ENCODE results near the gene PCMT1.
"Not testable (repeated sequence)": the region's sequence is repeated elsewhere in the genome, so short reads cannot be mapped to it uniquely, and the experiment has no call there.

Gene PCMT1

DNA sequence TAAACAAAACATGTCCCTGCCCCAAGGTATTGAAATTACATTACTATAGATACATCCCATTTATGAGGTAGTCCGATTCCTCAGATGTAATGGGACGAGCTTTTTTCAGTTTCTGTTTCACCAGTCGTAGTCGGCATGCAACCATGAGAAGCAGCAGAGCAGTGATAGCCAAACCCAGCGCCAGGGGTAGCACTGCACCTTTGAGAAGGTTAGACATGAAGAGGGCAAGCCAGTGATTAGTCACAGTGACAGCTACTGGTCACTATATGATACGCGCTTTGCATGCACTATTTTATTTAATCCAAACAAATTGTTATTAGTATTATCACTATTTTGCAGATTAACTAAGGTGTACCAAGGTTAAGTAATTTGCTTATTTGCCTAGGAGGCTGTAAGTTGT, 71.0 kb downstream of the PCMT1 start:
- no peak for DNase-seq (ENCODE audit: low read depth)

DNA sequence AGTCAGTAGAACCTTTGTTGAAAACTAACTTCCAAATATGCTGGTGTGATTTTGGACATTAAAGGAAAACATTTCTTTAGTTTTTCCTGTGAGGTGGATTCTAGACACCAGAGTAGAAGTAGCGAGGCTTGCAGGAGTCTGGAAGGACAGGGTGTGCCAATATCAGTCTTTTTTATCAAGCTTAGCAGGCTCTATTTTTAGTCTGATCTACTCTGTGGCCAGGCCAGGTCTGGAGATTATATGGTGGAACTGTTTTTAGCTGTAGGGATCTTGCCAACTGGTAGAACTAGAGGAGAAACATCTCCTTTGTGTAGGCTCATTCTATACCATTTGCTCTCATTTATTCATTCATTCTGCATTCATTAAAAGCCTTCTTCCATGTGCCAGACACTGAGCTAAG, 72.0 kb downstream of the PCMT1 start:
- no peak for DNase-seq (ENCODE audit: low read depth)

- no peak for DNase-seq (ENCODE audit: low read depth)
Measured at GRCh38 chr6:149823013-149823412, 73.5 kb downstream of the PCMT1 start.

DNA sequence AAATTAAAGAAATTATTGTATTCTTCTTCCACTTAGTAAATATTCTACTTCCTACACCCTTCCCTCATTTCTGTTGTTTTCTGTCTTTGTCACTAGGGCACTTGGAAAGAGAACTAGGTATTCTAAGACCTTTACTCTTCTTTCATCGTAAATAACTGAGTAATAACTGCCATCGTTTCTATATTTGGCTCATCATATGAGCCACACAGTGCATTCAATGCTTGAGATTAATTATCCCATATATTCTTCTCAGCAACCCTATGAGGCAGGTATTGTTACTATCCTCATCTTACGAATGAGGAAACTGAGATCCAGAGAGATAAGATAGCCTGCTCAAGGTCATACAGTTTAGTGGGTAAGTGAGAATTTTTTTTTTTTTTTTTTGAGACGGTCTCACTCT, 75.8 kb downstream of the PCMT1 start:
- DNase-seq (ENCODE audit: low read depth), result no peak

- DNase-seq (ENCODE audit: low read depth), result peak; percentile 49
Measured at GRCh38 chr6:149830731-149831307, 81.3 kb downstream of the PCMT1 start.

DNA sequence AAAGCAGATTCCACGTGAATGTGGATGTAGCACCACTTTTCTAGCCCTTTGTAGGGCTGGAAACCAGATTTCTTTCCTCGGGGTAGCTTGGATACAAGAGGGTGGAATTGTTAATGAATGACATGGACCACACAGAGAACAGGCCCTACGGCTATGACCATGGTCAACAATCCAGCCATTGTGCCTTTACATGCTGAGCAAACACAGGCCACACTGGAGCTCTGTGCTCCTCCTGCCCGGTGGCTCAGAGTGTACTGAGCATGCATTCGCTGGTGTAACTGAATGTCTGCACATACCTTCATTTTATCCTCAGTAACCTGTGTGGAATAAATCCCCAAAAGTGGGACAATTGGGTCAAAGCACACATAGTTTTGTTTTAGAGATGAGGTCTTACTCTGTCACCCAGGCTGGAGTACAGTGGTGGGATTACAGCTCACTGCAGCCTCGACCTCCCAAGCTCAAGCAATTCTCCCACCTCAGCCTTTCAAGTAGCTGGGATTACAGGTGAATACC, 81.8 kb downstream of the PCMT1 start:
- no peak for DNase-seq (ENCODE audit: low read depth)

- DNase-seq (ENCODE audit: low read depth), result no peak
Measured at GRCh38 chr6:149833651-149834050, 84.1 kb downstream of the PCMT1 start.

GRCh38 chr6:149834513-149835481, 85.3 kb downstream of the PCMT1 start:
- peak; percentile 62 for DNase-seq (ENCODE audit: low read depth)

DNA sequence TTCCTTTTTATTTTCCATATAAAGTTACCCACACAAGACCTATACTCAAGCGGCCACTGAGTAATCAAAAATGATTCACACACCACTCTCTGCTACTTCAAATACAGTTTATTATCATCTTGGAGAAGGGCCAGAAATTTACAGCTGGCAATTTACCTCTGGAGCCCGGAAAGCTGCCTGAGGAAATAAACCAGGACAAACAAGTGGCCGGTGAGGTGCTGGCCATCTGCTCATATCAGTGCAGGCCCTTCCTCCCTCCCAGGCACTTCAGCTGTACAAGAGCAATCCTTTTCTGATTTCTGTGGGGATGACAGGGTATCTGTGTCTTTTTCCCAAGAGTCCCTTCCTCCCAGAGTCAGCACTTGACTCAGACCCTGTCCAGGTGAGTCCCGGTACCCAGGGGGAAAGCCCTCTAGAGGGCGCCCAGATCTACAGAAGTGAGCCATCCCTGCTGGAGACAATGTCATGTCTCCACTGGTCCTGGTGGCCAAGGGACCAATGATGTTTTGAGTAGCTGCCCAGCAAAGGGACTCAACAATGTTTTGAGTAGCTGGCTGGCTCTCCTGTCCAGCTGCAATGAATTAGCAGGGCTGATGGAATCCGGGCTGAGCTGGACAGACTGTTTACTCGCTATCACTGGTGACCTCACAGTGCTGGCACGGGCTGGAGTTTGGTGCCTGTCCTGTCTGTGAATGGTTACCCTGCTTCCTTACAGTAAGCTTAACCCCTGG, 91.0 kb downstream of the PCMT1 start:
- DNase-seq (ENCODE audit: low read depth), result no peak

DNA sequence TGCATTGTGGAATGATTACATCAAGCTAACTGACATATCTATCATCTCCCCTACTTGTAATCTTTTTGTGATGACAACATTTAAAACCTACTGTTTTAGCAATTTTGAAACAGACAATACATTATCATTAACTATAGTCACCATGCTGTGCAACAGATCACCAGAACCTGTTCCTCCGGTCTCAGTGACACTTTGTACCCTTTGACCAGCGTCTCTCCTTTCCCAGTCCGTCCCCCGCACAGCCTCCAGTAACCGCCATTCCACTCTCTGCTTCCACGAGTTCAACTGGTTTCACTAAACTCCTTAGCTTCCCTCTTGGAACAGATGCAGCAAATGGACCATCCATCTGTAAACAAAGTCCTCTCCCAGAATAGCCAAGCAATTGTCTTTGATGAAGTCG, 92.8 kb downstream of the PCMT1 start:
- no peak for DNase-seq (ENCODE audit: low read depth)

DNA sequence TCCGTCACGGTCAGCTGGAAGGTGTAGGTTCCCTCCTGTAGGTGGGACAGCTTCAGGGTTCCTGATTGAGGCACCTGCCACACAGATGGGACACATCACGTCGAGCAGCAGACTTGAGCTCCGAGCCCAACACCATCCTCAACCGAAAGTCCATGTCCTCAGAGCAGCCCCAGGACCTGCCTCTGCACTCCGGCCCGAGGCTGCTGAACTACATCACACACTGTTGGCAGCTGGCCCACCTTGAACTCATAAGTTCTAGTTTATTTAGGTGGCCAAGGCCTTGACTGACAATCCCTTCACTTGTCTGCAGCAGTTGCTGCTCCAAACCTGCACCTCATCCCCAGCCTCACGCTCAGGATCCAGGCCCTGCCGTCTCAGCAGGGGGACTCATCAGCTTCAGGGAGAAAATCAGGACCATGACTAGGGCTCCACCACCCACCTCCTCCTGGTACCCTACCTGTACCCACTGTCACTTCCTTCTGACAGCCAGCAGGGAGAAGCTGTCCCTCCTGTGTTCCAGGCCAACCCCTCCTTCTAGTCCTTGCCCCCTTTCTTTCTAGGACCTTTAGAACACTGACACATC, 93.6 kb downstream of the PCMT1 start:
- DNase-seq (ENCODE audit: low read depth), result no peak

DNA sequence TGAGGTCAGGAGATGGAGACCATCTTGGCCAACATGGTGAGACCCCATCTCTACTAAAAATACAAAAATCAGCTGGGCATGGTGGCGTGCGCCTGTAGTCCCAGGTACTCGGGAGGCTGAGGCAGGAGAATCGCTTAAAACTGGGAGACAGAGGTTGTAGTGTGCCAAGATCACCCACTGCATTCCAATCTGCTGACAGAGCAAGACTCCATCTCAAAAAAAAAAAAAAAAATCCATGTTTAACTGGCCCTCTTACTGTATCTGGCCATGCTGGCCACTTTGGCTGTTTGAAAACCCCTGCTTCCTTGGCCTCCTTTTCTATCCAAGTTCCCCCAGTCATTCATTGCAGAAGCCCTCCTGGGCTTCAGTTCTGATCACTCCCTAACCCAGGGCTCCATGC, 94.5 kb downstream of the PCMT1 start:
- not testable (repeated sequence) for DNase-seq (ENCODE audit: low read depth)

DNA sequence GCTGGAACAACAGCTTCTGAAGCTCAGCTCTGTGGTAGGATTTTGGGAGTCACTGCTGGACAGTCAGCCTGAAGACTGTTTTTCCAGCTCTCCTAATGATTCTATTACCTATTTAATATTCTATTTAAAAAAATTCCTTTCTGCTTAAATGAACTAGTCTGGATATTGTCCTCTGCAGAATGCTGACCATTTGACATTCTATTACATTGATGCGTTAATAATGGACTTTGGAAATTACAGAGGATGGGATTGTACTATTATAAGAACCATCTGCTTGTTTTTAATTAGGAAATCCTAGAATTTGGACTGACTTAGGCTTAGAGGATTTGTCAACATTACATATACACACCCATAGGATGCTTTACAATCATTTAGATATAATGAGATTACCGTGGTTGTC, 94.9 kb downstream of the PCMT1 start:
- DNase-seq (ENCODE audit: low read depth), result no peak

DNA sequence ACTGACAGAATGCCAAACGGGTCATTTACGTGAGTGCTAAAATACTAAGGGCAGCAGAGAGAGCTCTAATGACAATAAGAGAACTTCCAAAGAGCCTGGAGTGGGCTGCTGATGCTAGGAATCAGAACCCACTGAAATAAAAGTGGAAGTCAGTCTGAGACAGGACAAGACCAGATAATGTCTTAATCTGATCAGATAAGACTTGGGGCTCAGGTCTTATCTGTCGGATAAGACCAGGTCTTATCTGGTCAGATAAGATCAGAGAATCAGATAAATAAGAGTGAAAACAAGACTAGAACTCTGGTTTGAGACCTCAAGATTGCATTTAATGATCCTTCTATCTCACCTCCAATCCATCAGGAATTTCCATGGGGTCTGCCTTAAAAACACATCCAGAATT, 96.0 kb downstream of the PCMT1 start:
- no peak for DNase-seq (ENCODE audit: low read depth)

DNA sequence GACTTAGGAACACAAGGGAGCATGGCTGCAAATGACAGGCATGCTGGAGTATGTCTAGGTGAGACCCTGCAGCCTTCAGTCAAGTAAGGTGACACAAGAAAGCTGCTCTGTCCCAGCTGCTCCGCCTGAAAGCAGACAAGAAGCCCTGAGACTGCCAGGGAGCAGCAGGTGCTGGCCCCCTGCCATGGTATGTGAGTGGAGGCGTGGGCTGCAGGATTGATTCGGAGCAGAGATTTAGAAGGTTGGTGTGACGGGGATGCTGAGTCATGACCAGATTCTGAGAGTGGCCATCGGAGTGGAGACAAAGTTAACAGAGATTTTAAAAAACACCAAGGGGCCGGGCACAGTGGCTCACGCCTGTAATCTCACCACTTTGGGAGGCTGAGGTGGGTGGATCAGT, 96.8 kb downstream of the PCMT1 start:
- no peak for DNase-seq (ENCODE audit: low read depth)

DNA sequence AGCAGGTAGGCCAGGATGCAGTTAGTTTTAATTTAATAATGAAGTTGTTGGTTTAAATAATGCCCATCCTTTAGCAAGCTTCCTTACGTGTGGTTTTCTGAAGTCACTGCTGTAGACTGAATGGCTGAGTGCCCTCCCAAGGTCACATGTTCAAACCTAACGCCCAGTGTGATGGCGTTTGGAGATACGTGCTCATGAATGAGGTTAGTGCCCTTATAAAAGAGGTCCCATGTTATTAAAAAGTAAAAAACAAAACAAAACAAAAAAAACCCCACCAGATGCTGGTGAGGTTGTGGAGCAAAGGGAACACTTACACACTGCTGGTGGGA, 98.4 kb downstream of the PCMT1 start:
- no peak for DNase-seq (ENCODE audit: low read depth)

DNA sequence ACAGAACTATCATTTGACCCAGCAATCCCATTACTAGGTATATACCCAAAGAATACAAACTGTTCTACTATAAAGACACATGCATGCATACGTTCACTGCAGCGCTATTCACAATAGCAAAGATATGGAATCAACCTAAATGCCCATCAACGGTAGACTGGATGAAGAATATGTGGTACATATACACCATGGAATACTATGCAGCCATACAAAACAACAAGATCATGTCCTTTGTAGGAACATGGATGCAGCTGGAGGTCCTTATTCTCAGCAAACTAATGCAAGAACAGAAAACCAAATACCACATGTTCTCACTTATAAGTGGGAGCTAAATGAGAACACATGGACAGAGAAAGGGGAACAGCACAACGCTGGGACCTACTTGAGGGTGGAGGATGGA, 98.8 kb downstream of the PCMT1 start:
- not testable (repeated sequence) for DNase-seq (ENCODE audit: low read depth)

DNA sequence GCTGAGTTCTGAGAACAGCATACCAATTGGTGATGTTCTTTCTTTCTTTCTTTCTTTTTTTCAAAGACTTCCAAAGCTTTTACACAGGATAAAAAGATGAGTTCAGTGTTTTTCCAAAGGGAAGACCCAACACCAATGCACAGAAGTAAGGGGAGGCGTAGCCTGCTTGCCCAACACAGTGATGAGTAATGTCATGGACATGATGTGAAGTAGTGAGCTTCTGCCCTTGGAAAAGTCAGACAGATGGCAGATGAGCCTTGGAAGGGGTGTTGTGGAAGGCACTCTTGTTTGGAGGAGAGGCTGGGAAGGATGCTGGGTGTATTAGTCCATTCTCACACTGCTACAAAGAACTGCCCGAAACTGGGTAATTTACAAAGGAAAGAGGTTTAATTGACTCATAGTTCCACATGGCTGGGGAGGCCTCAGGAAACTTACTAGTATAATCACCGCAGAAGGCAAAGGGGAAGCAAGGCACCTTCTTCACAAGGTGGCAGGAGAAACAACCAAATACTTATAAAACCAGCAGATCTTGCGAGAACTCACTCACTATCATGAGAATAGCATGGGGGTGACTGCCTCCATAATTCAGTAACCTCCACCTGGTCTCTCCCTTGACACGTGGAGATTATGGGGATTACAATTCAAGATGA, 102.0 kb downstream of the PCMT1 start:
- no peak for DNase-seq (ENCODE audit: low read depth)

DNA sequence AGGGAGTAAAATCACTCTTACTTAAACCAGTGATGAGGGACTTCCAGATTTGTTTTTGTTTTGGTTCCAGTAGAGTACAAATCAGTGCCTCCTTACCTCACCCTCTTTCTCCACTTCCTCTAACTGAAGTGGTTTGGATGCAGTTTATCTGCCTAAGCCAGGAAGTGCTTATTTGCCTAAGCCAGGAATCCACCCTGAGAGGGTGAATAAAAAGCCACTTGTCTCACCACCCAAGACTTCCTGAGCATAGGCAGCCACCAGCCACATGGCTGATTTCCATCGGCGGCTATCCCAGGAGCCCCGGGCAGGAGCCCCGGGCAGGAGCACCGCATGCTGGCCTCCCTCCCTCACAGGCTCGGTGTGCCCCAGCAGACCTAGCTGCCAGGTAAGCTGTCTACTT, 102.6 kb downstream of the PCMT1 start:
- DNase-seq (ENCODE audit: low read depth), result no peak

GRCh38 chr6:149852881-149853280, 103.3 kb downstream of the PCMT1 start:
- no peak for DNase-seq (ENCODE audit: low read depth)

GRCh38 chr6:149854017-149854416, 104.5 kb downstream of the PCMT1 start:
- DNase-seq (ENCODE audit: low read depth), result not testable (repeated sequence)

GRCh38 chr6:149854532-149854931, 105.0 kb downstream of the PCMT1 start:
- DNase-seq (ENCODE audit: low read depth), result no peak
